GM12875 (cell line): ENCODE measurements around the gene BARD1.
"Not testable (repeated sequence)": the region's sequence is repeated elsewhere in the genome, so short reads cannot be mapped to it uniquely, and the experiment has no call there.

Experiments
- H3K4me3 ChIP-seq: one replicate; pipeline ENCODE4 v1.5.1; 2011; ENCODE audit warnings: low read depth, low read length, control low read depth
- TF ChIP-seq, protein P1 (sequence below): IDR thresholded peaks from 2 replicates; pipeline ENCODE4 v1.5.1; 2011; ENCODE audit warnings: low read depth, mild to moderate bottlenecking, control low read depth, inconsistent platforms, low read length, moderate library complexity, borderline replicate concordance; ENCODE audit not compliant: insufficient read depth

BARD1 gene

DNA sequence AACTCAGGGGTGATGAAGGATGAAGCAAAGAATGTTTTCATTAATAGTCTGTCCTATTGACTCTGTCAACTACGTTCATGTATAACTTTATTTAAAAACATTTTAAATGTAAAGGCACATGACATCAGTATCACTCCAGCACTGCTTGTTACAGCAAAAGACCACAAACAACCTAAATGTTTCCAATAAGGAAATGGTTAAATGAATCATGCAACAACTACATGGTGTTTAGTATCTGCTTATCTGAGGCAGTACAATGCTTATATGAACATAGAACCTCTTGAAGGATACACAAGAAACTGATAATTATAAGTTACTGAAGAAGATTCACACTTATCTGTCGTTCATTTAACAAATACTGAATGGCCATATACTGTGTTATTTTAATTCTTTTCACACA, 8.4 kb downstream of the BARD1 start:
- H3K4me3 ChIP-seq = no peak overlapping the region
- TF ChIP-seq, protein P1, sequence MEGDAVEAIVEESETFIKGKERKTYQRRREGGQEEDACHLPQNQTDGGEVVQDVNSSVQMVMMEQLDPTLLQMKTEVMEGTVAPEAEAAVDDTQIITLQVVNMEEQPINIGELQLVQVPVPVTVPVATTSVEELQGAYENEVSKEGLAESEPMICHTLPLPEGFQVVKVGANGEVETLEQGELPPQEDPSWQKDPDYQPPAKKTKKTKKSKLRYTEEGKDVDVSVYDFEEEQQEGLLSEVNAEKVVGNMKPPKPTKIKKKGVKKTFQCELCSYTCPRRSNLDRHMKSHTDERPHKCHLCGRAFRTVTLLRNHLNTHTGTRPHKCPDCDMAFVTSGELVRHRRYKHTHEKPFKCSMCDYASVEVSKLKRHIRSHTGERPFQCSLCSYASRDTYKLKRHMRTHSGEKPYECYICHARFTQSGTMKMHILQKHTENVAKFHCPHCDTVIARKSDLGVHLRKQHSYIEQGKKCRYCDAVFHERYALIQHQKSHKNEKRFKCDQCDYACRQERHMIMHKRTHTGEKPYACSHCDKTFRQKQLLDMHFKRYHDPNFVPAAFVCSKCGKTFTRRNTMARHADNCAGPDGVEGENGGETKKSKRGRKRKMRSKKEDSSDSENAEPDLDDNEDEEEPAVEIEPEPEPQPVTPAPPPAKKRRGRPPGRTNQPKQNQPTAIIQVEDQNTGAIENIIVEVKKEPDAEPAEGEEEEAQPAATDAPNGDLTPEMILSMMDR = no peak

DNA sequence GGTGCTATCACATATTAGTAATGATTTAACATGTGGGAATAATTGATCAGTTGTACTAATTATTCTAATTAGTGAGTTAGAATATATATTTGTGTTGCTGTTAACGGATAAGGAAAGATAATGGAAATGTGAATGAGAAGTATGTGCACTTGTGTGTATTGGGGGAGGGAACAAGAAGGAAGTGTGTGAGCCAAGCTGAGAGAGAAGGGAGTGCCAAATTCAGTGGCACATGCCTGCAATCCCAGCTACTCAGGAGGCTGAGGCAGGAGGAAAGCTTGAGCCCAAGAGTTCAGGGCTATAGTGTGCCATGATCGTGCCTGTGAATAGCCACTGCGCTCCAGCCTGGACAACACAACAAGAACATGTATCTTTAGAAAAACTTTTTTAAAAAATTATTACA, 9.3 kb downstream of the BARD1 start:
- TF ChIP-seq, protein P1 = no peak
- H3K4me3 ChIP-seq = no peak overlapping the region

DNA sequence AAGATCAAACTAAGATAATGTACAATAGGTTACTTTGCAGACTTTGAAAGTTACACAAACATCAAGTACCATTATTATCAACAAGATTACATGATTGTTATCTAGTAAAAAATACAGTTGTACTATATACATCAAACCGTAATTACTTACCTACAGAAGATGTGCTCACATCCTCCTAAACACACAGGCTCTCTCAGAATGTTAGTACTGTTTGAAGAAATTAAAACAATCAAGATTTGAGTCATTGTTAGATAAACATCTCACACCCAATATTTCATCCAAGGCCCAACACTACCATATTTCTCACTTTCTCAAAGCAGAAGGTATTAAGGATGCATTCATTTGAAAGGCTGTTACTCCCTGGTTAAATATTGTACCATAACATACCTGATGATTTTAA, 12.6 kb downstream of the BARD1 start:
- TF ChIP-seq, protein P1 = no peak

DNA sequence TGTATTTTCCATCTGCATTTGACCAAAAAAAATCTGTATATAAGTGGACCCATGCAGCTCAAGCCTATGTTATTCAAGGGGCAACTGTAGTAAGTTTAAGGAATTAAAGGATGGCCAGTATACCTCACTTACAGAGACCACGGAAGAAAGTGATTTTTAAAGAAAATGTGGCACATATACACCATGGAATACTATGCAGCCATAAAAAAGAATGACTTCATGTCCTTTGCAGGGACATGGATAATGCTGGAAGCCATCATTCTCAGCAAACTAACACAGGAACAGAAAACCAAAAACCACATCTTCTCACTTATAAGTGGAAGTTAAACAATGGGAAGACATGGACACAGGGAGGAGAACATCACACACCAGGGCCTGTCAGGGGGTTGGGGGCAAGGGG, 26.3 kb downstream of the BARD1 start:
- not testable (repeated sequence) for H3K4me3 ChIP-seq

More for the DNA sequence above, 12.6 kb downstream of the BARD1 start:
- no peak overlapping the region for H3K4me3 ChIP-seq

DNA sequence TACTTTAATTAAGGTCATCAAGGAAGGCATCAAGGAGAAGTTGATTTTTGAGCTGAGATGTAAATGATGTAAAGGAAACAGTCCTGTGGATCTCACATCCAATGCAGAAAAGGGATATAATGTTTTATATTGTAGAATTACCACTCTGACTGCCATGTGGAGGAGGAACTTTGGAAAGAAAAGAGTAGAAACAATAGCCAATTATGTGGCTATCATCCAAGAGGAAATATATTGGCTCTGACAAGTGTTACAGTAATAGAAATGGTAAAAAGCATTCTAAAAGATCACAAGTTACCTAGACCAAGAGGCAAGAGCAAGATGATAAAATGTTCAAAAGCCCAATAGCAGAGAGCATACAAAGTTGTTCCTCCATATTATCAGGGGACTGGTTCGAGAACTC, 26.8 kb downstream of the BARD1 start:
- no peak overlapping the region for H3K4me3 ChIP-seq
- TF ChIP-seq, protein P1 = no peak

DNA sequence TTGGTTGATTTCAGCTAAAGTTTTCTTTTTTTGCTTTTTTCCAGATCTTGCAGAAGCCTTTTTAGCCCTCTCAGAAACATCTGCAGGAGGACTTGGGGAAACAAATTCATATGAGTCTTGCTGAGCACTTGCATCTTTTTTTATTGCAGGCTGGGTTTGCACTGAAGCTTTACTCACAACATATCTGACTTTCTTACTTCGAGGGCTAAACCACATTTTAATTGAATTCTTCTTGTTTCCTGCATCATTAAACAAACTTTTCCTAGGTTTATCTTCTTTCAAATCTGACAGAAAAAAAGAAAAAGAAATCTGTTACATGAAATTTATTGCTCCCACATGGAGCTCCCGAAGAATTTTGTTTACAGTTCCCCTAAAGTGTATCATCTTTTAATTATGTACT, 28.3 kb downstream of the BARD1 start:
- H3K4me3 ChIP-seq = no peak overlapping the region
- TF ChIP-seq, protein P1 = no peak

DNA sequence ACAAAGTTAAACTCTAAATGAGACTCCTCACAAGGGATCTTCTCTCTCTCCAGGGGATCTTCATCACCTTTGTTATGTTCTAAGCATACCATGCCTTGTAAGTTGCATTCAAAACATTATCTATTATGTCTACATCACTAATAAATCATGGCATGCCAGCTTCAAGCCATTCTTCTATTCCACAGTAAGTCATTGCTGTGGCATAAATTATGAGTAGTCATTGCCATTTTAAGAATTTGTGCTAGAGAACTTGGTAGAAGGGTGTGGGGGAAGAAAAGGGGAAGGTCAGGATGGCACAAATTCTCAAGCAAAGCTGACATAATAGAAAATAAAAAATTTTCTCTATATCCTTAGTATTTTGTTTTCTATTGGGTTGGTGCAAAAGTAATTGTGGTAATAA, 33.5 kb downstream of the BARD1 start:
- H3K4me3 ChIP-seq = no peak overlapping the region
- TF ChIP-seq, protein P1 = no peak

DNA sequence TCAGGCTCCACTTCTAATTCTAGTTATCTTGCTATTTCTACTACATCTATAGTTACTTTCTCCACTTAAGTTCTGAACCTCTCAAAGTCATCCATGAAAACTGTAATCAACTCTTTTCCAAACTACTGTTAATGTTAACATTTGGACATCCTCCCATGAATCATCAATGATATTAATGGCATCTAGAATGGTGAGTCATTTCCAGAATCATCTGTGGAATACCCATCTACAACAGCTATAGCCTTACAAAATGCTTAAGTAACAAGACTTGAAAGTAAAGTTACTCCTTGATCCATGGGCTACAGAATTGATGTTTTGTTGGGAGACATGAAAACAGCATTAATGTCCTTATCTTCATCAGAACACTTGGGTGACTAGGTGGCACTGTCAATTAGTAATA, 35.4 kb downstream of the BARD1 start:
- no peak overlapping the region for H3K4me3 ChIP-seq
- TF ChIP-seq, protein P1 = no peak
